ENCODE results near the gene DAPK1. TPM values are rescaled to one million over a fixed set of nuclear protein-coding genes. Genes with fewer than 3 reads are reported as not detected.
"Not testable (repeated sequence)": the region's sequence is repeated elsewhere in the genome, so short reads cannot be mapped to it uniquely, and the experiment has no call there.

DAPK1 gene
- total RNA-seq, 1 donor from 2014 or later: 29.5 TPM

DNA sequence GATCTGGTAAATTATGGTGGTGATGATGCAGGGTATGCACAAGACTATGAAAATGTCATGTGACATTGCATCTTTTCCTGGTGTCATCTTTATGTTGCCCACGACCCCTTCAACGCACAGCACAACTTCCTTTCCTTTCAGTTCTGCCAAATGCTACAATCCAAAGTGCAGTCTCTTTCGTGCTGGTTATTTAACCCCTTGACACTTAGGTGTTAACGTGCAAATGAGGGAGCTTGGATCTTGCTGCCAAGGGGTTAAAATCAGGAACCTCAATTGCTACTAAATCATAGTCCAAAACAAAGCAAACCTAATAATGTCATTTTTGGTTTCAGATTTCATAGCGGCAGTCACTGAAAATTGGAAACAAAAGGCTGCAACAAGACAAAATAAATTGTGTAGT lies 244.2 kb downstream of the DAPK1 start:
- Histone ChIP-seq H3K9me3 (ENCODE audit: low read depth) (no peaks in the 10 kb centered on the region), H3K36me3 (no peaks in the 10 kb centered on the region), H3F3A (ENCODE audit: low read depth) (no peaks in the 10 kb centered on the region), H2AFZ (replicated peaks) (no peak overlapping the region), H3K79me2 (ENCODE audit: low read depth) (no peaks in the 10 kb centered on the region), H3K4me1 (peaks cover 7% of the 10 kb centered on the region), H3K27me3 (no peaks in the 10 kb centered on the region), H3K9ac (no peak overlapping the region), H3K27ac (no peak overlapping the region), H3K4me3 (no peak overlapping the region), H3K4me2 (no peak overlapping the region), H4K20me1 (ENCODE audit: low read depth) (no peaks in the 10 kb centered on the region)
- H3K27ac Mint-ChIP-seq: no peak overlapping the region
- no peak overlapping the region for H3K4me3 Mint-ChIP-seq
- H3K4me1 Mint-ChIP-seq: peaks cover 2% of the 10 kb centered on the region
- TF ChIP-seq CTCF (IDR thresholded peaks at IDR 0.05) (no peak), EZH2phosphoT487 (IDR thresholded peaks at IDR 0.05) (no peak), EZH2 (IDR thresholded peaks at IDR 0.05) (no peak)
- no peaks in the 10 kb centered on the region for H3K36me3 Mint-ChIP-seq
- DNase-seq (ENCODE audit: low spot score): no peak
- H3K27me3 Mint-ChIP-seq (ENCODE audit: insufficient read depth, low read depth): peaks cover 2% of the 10 kb centered on the region
- H3K9me3 Mint-ChIP-seq: peaks cover 18% of the 10 kb centered on the region

DNA sequence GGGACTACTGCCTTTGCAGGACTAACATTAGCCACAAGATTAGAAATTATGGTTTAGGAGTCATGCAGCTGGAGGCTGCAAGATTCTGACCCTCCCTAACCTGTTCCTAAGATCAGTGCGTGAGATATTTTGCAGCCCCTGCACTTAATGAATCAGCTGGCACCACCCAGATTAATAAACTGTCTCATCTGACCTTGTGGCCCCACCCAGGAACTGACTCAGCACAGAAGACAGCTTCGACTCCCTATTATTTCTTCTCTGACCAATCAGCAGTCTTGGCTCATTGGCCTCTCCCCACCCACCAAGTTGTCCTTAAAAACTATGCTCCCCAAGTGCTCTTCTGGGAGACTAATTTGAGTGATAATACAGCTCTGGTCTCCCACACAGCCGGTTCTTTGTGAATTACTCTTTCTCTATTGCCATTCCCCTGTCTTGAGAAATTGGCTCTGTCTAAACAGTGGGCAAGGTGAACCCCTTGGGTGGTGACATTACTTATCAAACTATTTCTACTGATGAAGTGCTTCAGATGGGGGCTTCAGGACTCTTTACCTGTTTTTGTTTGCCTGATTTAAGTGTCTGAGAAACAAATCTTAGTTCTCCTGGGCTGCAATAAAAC lies 245.3 kb downstream of the DAPK1 start:
- Histone ChIP-seq H3K4me2 (no peak overlapping the region), H2AFZ (replicated peaks) (no peak overlapping the region), H3K4me1 (peaks cover 15% of the 10 kb centered on the region), H3K27ac (no peak overlapping the region), H4K20me1 (ENCODE audit: low read depth) (no peaks in the 10 kb centered on the region), H3K9ac (no peak overlapping the region), H3F3A (ENCODE audit: low read depth) (no peaks in the 10 kb centered on the region), H3K36me3 (no peaks in the 10 kb centered on the region), H3K4me3 (no peak overlapping the region), H3K79me2 (ENCODE audit: low read depth) (no peaks in the 10 kb centered on the region), H3K9me3 (ENCODE audit: low read depth) (no peaks in the 10 kb centered on the region), H3K27me3 (no peaks in the 10 kb centered on the region)
- peaks cover 18% of the 10 kb centered on the region for H3K9me3 Mint-ChIP-seq
- no peak overlapping the region for H3K27ac Mint-ChIP-seq
- H3K4me3 Mint-ChIP-seq: no peak overlapping the region
- H3K36me3 Mint-ChIP-seq: no peaks in the 10 kb centered on the region
- TF ChIP-seq CTCF (IDR thresholded peaks at IDR 0.05) (no peak), EZH2phosphoT487 (IDR thresholded peaks at IDR 0.05) (no peak), EZH2 (IDR thresholded peaks at IDR 0.05) (no peak)
- H3K27me3 Mint-ChIP-seq (ENCODE audit: insufficient read depth, low read depth): peaks cover 2% of the 10 kb centered on the region
- no peak for DNase-seq (ENCODE audit: low spot score)
- H3K4me1 Mint-ChIP-seq: peaks cover 11% of the 10 kb centered on the region

GRCh38 chr9:87744247-87744646 lies 246.6 kb downstream of the DAPK1 start:
- not testable (repeated sequence) for H4K20me1 ChIP-seq (ENCODE audit: low read depth); H3K27me3 Mint-ChIP-seq (ENCODE audit: insufficient read depth, low read depth); H3K27me3 ChIP-seq; H3K27ac ChIP-seq; H3K36me3 Mint-ChIP-seq; H2AFZ ChIP-seq (replicated peaks); H3K27ac Mint-ChIP-seq; H3K4me3 Mint-ChIP-seq; H3K9me3 ChIP-seq (ENCODE audit: low read depth); H3F3A ChIP-seq (ENCODE audit: low read depth); H3K4me2 ChIP-seq; H3K9ac ChIP-seq; H3K4me3 ChIP-seq; H3K79me2 ChIP-seq (ENCODE audit: low read depth); DNase-seq (ENCODE audit: low spot score); H3K36me3 ChIP-seq
- Mint-ChIP-seq H3K4me1 (peaks cover 22% of the 10 kb centered on the region), H3K9me3 (peaks cover 15% of the 10 kb centered on the region)
- peaks cover 21% of the 10 kb centered on the region for H3K4me1 ChIP-seq

DNA sequence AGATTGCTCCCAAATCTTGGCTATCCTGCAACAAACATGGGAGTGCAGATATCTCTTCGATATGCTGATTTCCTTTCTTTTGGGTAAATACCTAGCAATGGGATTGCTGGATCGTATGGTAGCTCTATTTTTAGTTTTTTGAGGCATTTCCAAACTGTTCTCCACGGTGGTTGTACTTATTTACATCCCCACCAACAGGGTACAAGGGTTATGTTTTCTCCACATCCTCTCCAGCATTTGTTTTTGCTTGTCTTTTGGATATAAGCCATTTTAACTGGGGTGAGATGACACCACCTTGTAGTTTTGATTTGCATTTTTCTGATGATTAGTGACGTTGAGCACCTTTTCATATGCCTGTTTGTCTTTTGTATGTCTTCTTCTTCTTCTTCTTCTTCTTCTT lies 248.5 kb downstream of the DAPK1 start:
- Mint-ChIP-seq H3K4me1 (peaks cover 23% of the 10 kb centered on the region), H3K27me3 (ENCODE audit: insufficient read depth, low read depth) (peaks cover 2% of the 10 kb centered on the region), H3K27ac (no peak overlapping the region), H3K4me3 (no peak overlapping the region), H3K9me3 (peaks cover 12% of the 10 kb centered on the region), H3K36me3 (no peaks in the 10 kb centered on the region)
- no peaks in the 10 kb centered on the region for H3K27me3 ChIP-seq
- H3K79me2 ChIP-seq (ENCODE audit: low read depth): no peaks in the 10 kb centered on the region
- no peaks in the 10 kb centered on the region for H3K36me3 ChIP-seq
- peaks cover 20% of the 10 kb centered on the region for H3K4me1 ChIP-seq
- H3K4me3 ChIP-seq: no peak overlapping the region
- H3K4me2 ChIP-seq: no peak overlapping the region
- H3F3A ChIP-seq (ENCODE audit: low read depth): no peaks in the 10 kb centered on the region
- H3K9ac ChIP-seq: no peak overlapping the region
- no peaks in the 10 kb centered on the region for H4K20me1 ChIP-seq (ENCODE audit: low read depth)
- no peak for TF ChIP-seq CTCF (IDR thresholded peaks at IDR 0.05)
- TF ChIP-seq EZH2 (IDR thresholded peaks at IDR 0.05): no peak
- no peak for TF ChIP-seq EZH2phosphoT487 (IDR thresholded peaks at IDR 0.05)
- H2AFZ ChIP-seq (replicated peaks): no peak overlapping the region
- no peaks in the 10 kb centered on the region for H3K9me3 ChIP-seq (ENCODE audit: low read depth)
- no peak overlapping the region for H3K27ac ChIP-seq
- no peak for DNase-seq (ENCODE audit: low spot score)

Data from neural progenitor cell (in vitro differentiated cells).